Measurements from ENCODE around the gene EFNA4. TPM values are rescaled to one million over a fixed set of nuclear protein-coding genes. Genes with fewer than 3 reads are reported as not detected.

EFNA4 gene
- total RNA-seq, 1 experiment from 2014 or later, result 7.4 TPM

DNA sequence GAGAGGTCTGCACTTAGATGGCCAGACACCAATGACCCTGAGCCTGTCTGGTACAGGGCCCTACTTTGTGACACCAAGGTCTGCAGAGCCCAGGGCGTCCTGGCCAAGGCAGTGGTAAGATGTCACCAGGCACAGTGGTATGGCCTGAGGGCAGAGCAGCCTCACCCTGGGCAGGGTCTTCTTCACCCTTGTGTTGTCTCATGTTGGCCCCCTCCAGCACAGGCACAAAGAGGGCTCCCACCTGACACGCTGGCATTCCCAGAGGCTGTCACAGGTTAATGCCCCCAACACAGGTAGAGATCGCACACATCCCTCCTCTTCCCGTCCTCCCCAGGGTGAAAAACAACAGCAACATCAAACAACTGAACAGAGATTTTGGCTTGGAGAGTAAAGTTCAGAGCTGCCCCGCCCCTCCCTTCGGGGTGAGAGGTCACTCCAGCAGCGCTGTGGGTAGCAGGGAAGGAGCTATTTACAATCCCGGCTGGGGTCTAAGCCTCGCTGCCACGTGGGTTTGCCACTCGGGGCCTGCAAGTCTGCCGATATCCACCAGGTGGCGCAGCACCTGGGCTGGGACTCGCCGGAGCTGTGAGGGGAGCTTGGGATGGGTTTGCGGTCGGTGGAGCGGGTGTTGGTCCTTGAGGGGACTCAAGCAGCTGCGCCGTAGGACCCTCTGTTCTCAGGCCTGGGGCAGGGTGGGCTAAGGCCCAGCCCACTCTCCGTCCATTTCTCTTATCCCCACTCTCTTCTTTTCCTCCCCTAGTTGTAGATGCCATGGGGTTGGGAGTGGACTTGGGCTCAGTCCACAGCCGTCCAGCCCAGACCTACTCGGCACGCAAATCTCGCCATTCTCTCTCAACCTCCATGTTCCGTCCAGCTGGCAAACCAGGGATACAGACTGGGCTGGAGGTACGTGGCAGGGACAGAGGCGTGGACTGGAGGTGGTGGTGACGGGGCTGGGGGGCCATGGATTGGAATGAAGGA is 27.8 kb downstream of the EFNA4 start:
- peak; percentile 83 for DNase-seq (ENCODE audit: unreplicated experiment)
- BruUV-seq (replicated peaks), result no TSS peak
- H3K4me3 Mint-ChIP-seq (ENCODE audit: unreplicated experiment), result no peak overlapping the region
- no peak overlapping the region for H3K27ac Mint-ChIP-seq (ENCODE audit: low read depth, unreplicated experiment)
- CTCF ChIA-PET, result interaction anchor here (0.6 to 6.8 kb wide), 57 partner anchors 9 to 644 kb away, joined by 3 to 380 read pairs (median 5); partner anchors contain the start of genes ADAM15, DPM3, EFNA1 and KRTCAP2
- POLR2A ChIA-PET, result interaction anchor here (0.6 to 2.3 kb wide), 13 partner anchors 11 to 607 kb away, joined by 3 to 20 read pairs (median 5); partner anchors contain the start of genes KRTCAP2 and SLC50A1
- peaks cover 26% of the 10 kb centered on the region for H3K4me1 Mint-ChIP-seq (ENCODE audit: insufficient read depth, unreplicated experiment)
- H3K27me3 Mint-ChIP-seq (ENCODE audit: insufficient read depth, unreplicated experiment), result peaks cover 17% of the 10 kb centered on the region
- H3K36me3 Mint-ChIP-seq (ENCODE audit: insufficient read depth, unreplicated experiment), result no peaks in the 10 kb centered on the region
- TF ChIP-seq, protein P1, sequence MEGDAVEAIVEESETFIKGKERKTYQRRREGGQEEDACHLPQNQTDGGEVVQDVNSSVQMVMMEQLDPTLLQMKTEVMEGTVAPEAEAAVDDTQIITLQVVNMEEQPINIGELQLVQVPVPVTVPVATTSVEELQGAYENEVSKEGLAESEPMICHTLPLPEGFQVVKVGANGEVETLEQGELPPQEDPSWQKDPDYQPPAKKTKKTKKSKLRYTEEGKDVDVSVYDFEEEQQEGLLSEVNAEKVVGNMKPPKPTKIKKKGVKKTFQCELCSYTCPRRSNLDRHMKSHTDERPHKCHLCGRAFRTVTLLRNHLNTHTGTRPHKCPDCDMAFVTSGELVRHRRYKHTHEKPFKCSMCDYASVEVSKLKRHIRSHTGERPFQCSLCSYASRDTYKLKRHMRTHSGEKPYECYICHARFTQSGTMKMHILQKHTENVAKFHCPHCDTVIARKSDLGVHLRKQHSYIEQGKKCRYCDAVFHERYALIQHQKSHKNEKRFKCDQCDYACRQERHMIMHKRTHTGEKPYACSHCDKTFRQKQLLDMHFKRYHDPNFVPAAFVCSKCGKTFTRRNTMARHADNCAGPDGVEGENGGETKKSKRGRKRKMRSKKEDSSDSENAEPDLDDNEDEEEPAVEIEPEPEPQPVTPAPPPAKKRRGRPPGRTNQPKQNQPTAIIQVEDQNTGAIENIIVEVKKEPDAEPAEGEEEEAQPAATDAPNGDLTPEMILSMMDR (IDR thresholded peaks at IDR 0.05; ENCODE audit: unreplicated experiment), result peak; percentile 100
- intact Hi-C loops (cut with micrococcal nuclease), result no loop called here
- H3K9me3 Mint-ChIP-seq (ENCODE audit: unreplicated experiment), result no peaks in the 10 kb centered on the region

DNA sequence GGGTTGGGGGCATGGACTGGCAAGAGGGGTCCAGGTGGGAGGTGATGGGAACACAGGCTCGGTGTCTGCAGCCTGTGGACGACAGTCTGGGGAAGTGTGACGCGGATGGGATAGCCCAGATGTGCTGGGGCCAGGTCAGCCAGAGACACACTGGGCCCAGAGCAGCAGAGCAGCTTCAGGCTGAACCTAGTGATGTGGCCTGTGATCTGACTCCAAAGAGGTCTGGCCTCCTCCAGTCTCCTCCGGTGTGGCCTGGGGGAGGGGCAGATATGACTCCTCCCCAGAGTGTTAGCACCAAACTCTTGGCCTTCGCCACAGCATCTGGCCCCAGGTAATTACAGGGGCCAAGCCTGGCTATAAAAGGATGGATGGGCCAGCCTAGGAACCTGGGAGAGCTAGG is 28.6 kb downstream of the EFNA4 start:
- TF ChIP-seq, protein P1 (IDR thresholded peaks at IDR 0.05; ENCODE audit: unreplicated experiment), result no peak

DNA sequence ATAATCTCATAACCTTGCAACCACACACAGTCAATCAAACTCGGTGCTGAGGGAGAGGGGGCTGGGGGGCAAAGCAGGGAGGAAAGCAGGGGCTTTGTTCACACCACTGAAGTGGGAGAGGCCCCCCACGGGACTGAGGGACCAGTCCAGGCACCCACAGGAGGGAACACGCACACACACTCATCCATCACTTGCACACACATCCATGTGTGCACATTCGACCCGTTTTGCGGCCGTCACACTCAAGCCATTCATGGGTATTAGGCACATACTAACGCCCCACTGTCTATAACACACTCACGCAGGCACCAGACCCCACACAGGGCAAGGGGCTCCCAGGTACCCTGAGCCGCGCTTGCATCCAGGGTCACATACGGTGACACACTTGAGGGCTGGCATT is 29.1 kb downstream of the EFNA4 start:
- Mint-ChIP-seq H3K36me3 (ENCODE audit: insufficient read depth, unreplicated experiment) (no peaks in the 10 kb centered on the region), H3K27me3 (ENCODE audit: insufficient read depth, unreplicated experiment) (peaks cover 17% of the 10 kb centered on the region), H3K27ac (ENCODE audit: low read depth, unreplicated experiment) (no peak overlapping the region), H3K9me3 (ENCODE audit: unreplicated experiment) (no peaks in the 10 kb centered on the region), H3K4me3 (ENCODE audit: unreplicated experiment) (no peak overlapping the region), H3K4me1 (ENCODE audit: insufficient read depth, unreplicated experiment) (peaks cover 26% of the 10 kb centered on the region)
- TF ChIP-seq, protein P1 (IDR thresholded peaks at IDR 0.05; ENCODE audit: unreplicated experiment), result no peak
- no peak for DNase-seq (ENCODE audit: unreplicated experiment)
- no TSS peak for BruUV-seq (replicated peaks)
- CTCF ChIA-PET, result interaction anchor here (0.8 to 6.8 kb wide), 18 partner anchors 12 to 423 kb away, joined by 3 to 380 read pairs (median 13); partner anchors contain the start of genes DPM3, EFNA1, KRTCAP2 and PBXIP1
- POLR2A ChIA-PET, result interaction anchor here (2.0 kb wide), 1 partner anchor 42 kb away, joined by 13 read pairs; the partner anchor contains the start of gene SLC50A1
- intact Hi-C loops (cut with micrococcal nuclease), result no loop called here

More for the DNA sequence above, 28.6 kb downstream of the EFNA4 start:
- intact Hi-C loops (cut with micrococcal nuclease), result no loop called here
- peaks cover 17% of the 10 kb centered on the region for H3K27me3 Mint-ChIP-seq (ENCODE audit: insufficient read depth, unreplicated experiment)
- H3K4me1 Mint-ChIP-seq (ENCODE audit: insufficient read depth, unreplicated experiment), result peaks cover 26% of the 10 kb centered on the region
- H3K36me3 Mint-ChIP-seq (ENCODE audit: insufficient read depth, unreplicated experiment), result no peaks in the 10 kb centered on the region
- no peaks in the 10 kb centered on the region for H3K9me3 Mint-ChIP-seq (ENCODE audit: unreplicated experiment)
- CTCF ChIA-PET, result interaction anchor here (0.8 to 6.8 kb wide), 36 partner anchors 8 to 556 kb away, joined by 3 to 380 read pairs (median 8); partner anchors contain the start of genes DPM3, EFNA1, KRTCAP2 and LENEP
- DNase-seq (ENCODE audit: unreplicated experiment), result no peak
- POLR2A ChIA-PET, result interaction anchor here (1.0 to 2.3 kb wide), 8 partner anchors 12 to 80 kb away, joined by 3 to 20 read pairs (median 9); partner anchors contain the start of genes KRTCAP2 and SLC50A1
- H3K27ac Mint-ChIP-seq (ENCODE audit: low read depth, unreplicated experiment), result no peak overlapping the region
- no TSS peak for BruUV-seq (replicated peaks)
- H3K4me3 Mint-ChIP-seq (ENCODE audit: unreplicated experiment), result no peak overlapping the region
